ENCODE results near the gene RRAS. TPM values are rescaled to one million over a fixed set of nuclear protein-coding genes. Genes with fewer than 3 reads are reported as not detected.
A peak's percentile ranks its signal among the peaks of the same experiment; 100 is the strongest.

The RRAS gene
- total RNA-seq, 8 experiments from 2014 or later, result 0.79 to 35.2 (median 7.5) TPM

DNA sequence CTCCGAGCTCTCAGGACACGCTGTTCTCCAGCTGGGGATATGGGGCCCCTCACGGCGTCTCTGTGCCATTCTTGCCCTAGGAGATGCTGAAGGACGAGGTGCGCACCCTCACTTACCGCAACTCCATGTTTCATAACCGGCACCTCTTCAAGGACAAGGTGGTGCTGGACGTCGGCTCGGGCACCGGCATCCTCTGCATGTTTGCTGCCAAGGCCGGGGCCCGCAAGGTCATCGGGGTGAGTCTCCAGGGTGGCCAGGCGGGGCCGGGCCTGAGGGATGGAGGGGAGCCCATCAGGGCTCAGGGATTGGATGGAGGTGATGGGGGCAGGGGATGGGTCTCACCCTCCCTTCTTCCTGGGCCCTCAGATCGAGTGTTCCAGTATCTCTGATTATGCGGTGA, 41.9 kb upstream of the RRAS start:
- ATAC-seq (replicated peaks in 6 of 8), result no peak
- H3K27ac ChIP-seq, result no peak overlapping the region
- in situ Hi-C loops (cut with MboI; ENCODE audit: low pct_unique_long_range_greater_than_20kb in 2 of 9, low sequenced_read_pairs in 9 of 9, unreplicated experiment in 9 of 9), result no loop called here
- H3K4me1 ChIP-seq (replicated peaks in 1 of 2), result peaks cover 25 to 26% of the 10 kb centered on the region in 2 donors
- H3K4me3 ChIP-seq, result no peak overlapping the region
- WGBS, 10 experiments, result 82 to 100% (median 100%) methylated on average over 2 to 6 of the region's 19 CpGs; no CpG with 5 or more reads in 6 of the 10 experiments

- WGBS, 10 experiments, result 40 to 100% (median 76%) methylated on average over 1 to 19 of the region's 40 CpGs; no CpG with 5 or more reads in 1 of the 10 experiments
- peaks cover 25 to 26% of the 10 kb centered on the region in 2 donors for H3K4me1 ChIP-seq (replicated peaks in 1 of 2)
- in situ Hi-C loops (cut with MboI; ENCODE audit: low pct_unique_long_range_greater_than_20kb in 2 of 9, low sequenced_read_pairs in 9 of 9, unreplicated experiment in 9 of 9), result no loop called here
- peak overlapping the region in 4 of 5 donors; percentile 2 to 29 (median 8) for H3K4me3 ChIP-seq
- ATAC-seq (replicated peaks in 6 of 8), result peak in 7 of 8 experiments; percentile 0 to 36 (median 24)
- peak overlapping the region; percentile 24 to 79 for H3K27ac ChIP-seq
These were observed 40.7 kb upstream of the RRAS start for GRCh38 chr19:49680421-49681351.

DNA sequence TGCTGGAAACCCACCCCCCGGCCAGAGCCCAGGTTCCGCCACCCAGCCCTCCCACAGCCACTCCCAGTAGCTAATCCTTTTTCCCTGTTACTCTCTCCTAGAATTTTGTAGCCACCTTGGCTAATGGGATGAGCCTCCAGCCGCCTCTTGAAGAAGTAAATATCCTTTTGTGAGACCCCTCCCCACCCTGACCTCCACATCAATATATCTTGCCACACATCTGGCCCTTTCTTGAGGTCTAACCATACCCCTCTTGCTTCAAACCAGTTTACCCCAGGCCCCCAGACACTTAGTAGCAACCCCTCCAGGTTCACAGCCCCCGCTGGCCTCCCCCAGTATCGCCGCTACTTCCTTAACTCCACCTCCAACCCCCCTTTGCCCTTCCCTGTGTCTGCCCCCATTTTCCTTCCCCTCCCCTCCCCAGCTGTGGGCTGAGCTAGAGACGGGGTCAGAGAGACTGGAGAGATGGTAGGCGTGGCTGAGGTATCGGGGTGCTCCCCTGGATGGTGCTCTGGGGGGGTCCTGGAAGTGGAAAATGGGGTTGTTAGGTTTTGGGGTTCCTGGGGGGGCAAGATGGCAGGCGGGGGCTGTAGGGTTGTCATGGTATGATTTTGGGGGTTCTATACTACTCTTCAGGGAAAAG, 39.9 kb upstream of the RRAS start:
- peak overlapping the region; percentile 24 to 79 for H3K27ac ChIP-seq
- H3K4me3 ChIP-seq, result peak overlapping the region in 2 of 5 donors; percentile 13 to 29
- in situ Hi-C loops (cut with MboI; ENCODE audit: low pct_unique_long_range_greater_than_20kb in 2 of 9, low sequenced_read_pairs in 9 of 9, unreplicated experiment in 9 of 9), result no loop called here
- peaks cover 25 to 26% of the 10 kb centered on the region in 2 donors for H3K4me1 ChIP-seq (replicated peaks in 1 of 2)
- ATAC-seq (replicated peaks in 6 of 8), result no peak
- WGBS, 10 experiments, result 20% methylated on average over 1 of the region's 10 CpGs; no CpG with 5 or more reads in 9 of the 10 experiments

GRCh38 chr19:49678985-49679770, 39.2 kb upstream of the RRAS start:
- ATAC-seq (replicated peaks in 6 of 8), result no peak
- 55 to 100% methylated on average over 1 to 2 of the region's 12 CpGs; no CpG with 5 or more reads in 8 of the 10 experiments for whole genome bisulfite sequencing, 10 experiments
- Histone ChIP-seq H3K4me1 (replicated peaks in 1 of 2) (peaks cover 25 to 26% of the 10 kb centered on the region in 2 donors), H3K4me3 (peak overlapping the region in 1 of 5 donors; percentile 89), H3K27ac (peak overlapping the region in 1 of 2 donors; percentile 99)
- in situ Hi-C loops (cut with MboI; ENCODE audit: low pct_unique_long_range_greater_than_20kb in 2 of 9, low sequenced_read_pairs in 9 of 9, unreplicated experiment in 9 of 9), result no loop called here

GRCh38 chr19:49677901-49678674, 38.1 kb upstream of the RRAS start:
- in situ Hi-C loops (cut with MboI; ENCODE audit: low pct_unique_long_range_greater_than_20kb in 2 of 9, low sequenced_read_pairs in 9 of 9, unreplicated experiment in 9 of 9), result no loop called here
- peak overlapping the region; percentile 68 to 94 (median 88) for H3K4me3 ChIP-seq
- ATAC-seq (replicated peaks in 6 of 8), result no peak
- H3K27ac ChIP-seq, result peak overlapping the region; percentile 98 to 99
- WGBS, 10 experiments, result 0% methylated on average over 1 to 3 of the region's 21 CpGs; no CpG with 5 or more reads in 7 of the 10 experiments
- H3K4me1 ChIP-seq (replicated peaks in 1 of 2), result peaks cover 25 to 26% of the 10 kb centered on the region in 2 donors

- ATAC-seq (replicated peaks in 6 of 8), result peak; percentile 5 to 28 (median 14)
- peak within 1 kb of the TSS; percentile 68 to 94 (median 88) for H3K4me3 ChIP-seq
- in situ Hi-C loops (cut with MboI; ENCODE audit: low pct_unique_long_range_greater_than_20kb in 2 of 9, low sequenced_read_pairs in 9 of 9, unreplicated experiment in 9 of 9), result no loop called here
- H3K4me1 ChIP-seq (replicated peaks in 1 of 2), result peaks cover 28 to 32% of the 10 kb centered on the region in 2 donors
- H3K27ac ChIP-seq, result peak within 1 kb of the TSS; percentile 99
- WGBS, 10 experiments, result 0% methylated on average over 1 of the region's 57 CpGs; no CpG with 5 or more reads in 9 of the 10 experiments
These were observed 37.4 kb upstream of the RRAS start, which contains the start of gene PRMT1 for GRCh38 chr19:49677231-49677900. Gene PRMT1 (plus strand): TSS chr19:49677271. CDS start chr19:49677281, 10 bp downstream.

DNA sequence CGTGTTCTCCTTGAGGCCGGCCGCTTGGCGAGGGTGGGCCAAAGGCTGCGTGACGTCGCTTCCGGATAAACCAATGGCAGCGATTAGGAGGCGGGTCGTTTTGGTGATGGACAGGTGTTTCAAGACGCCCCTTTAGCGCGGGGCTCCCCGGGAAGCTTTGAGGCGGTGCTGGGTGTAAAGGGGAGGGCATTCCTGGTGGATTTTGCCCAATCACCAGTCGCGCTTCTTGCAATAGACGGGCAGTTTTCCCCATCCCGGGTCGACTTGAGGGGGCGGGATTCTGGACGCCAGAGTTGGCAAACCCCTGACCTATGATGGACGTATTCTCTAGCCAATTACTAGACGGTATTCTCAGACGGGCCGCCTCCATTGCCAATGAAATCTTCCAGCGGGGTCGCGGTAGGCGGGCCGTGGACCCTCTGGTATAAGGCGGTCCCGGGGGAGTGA, 36.9 kb upstream of the RRAS start:
- peak; percentile 74 to 80 (median 79) for ATAC-seq (replicated peaks in 6 of 8)
- in situ Hi-C loops (cut with MboI; ENCODE audit: low pct_unique_long_range_greater_than_20kb in 2 of 9, low sequenced_read_pairs in 9 of 9, unreplicated experiment in 9 of 9), result no loop called here
- WGBS, 10 experiments, result 0 to 6% (median 1%) methylated on average over 3 to 9 of the region's 34 CpGs; no CpG with 5 or more reads in 6 of the 10 experiments
- H3K4me3 ChIP-seq, result peak overlapping the region; percentile 68 to 94 (median 88)
- peak overlapping the region; percentile 98 to 99 for H3K27ac ChIP-seq
- peaks cover 31 to 36% of the 10 kb centered on the region in 2 donors for H3K4me1 ChIP-seq (replicated peaks in 1 of 2)

- 0 to 13% (median 1%) methylated on average over 2 to 16 of the region's 27 CpGs; no CpG with 5 or more reads in 2 of the 10 experiments for WGBS, 10 experiments
- in situ Hi-C loops (cut with MboI; ENCODE audit: low pct_unique_long_range_greater_than_20kb in 2 of 9, low sequenced_read_pairs in 9 of 9, unreplicated experiment in 9 of 9), result no loop called here
- peaks cover 33 to 38% of the 10 kb centered on the region in 2 donors for H3K4me1 ChIP-seq (replicated peaks in 1 of 2)
- peak in 7 of 8 experiments; percentile 8 to 25 (median 16) for ATAC-seq (replicated peaks in 6 of 8)
- H3K27ac ChIP-seq, result peak overlapping the region; percentile 99
- H3K4me3 ChIP-seq, result peak overlapping the region; percentile 50 to 89 (median 83)
These were observed 36.3 kb upstream of the RRAS start for GRCh38 chr19:49676136-49676783.

- in situ Hi-C loops (cut with MboI; ENCODE audit: low pct_unique_long_range_greater_than_20kb in 2 of 9, low sequenced_read_pairs in 9 of 9, unreplicated experiment in 9 of 9), result no loop called here
- ATAC-seq (replicated peaks in 6 of 8), result peak; percentile 1 to 35 (median 12)
- 0 to 100% (median 17%) methylated on average over 1 to 12 of the region's 28 CpGs; no CpG with 5 or more reads in 3 of the 10 experiments for WGBS, 10 experiments
- H3K4me1 ChIP-seq (replicated peaks in 1 of 2), result peaks cover 7 to 12% of the 10 kb centered on the region in 2 donors
- peak overlapping the region; percentile 20 to 34 (median 25) for H3K4me3 ChIP-seq
- H3K27ac ChIP-seq, result peak overlapping the region; percentile 63 to 69
These were observed 32.4 kb upstream of the RRAS start for GRCh38 chr19:49672131-49672919.

GRCh38 chr19:49669516-49669915, 29.6 kb upstream of the RRAS start:
- in situ Hi-C loops (cut with MboI; ENCODE audit: low pct_unique_long_range_greater_than_20kb in 2 of 9, low sequenced_read_pairs in 9 of 9, unreplicated experiment in 9 of 9), result no loop called here
- WGBS, 10 experiments, result 0 to 100% (median 90%) methylated on average over 1 to 3 of the region's 3 CpGs; no CpG with 5 or more reads in 1 of the 10 experiments
- no peak for ATAC-seq (replicated peaks in 6 of 8)

More at GRCh38 chr19:49669516-49669915, 29.6 kb upstream of the RRAS start:
- Histone ChIP-seq H3K27ac (no peak overlapping the region), H3K4me1 (replicated peaks in 1 of 2) (peaks cover 7 to 19% of the 10 kb centered on the region in 2 donors), H3K4me3 (no peak overlapping the region)
